BJ (cell line): ENCODE data around the gene CHGA. TPM values are rescaled to one million over a fixed set of nuclear protein-coding genes. Genes with fewer than 3 reads are reported as not detected.

Experiments
- CTCF ChIA-PET: fragments of 350-600 bp; formaldehyde crosslinking; extraction: SDS; loops from one replicate; lab custom pipeline; 2021; ENCODE audit warnings: antibody characterized with exemption, inconsistent platforms; lab: Yijun Ruan, JAX
- POLR2A ChIA-PET: fragments of 300-600 bp; sonication (Branson Sonifier 250); formaldehyde crosslinking; extraction: SDS; loops from one replicate; lab custom pipeline; 2021; ENCODE audit warnings: antibody characterized with exemption; lab: Charles Lee
- DNase-seq: peaks from one replicate; pipeline ENCODE4 v3.0.0-alpha.2; 2011; ENCODE audit warnings: low read depth
- H3K27me3 ChIP-seq: 2 replicates; pipeline ENCODE4 v1.6.0; 2011; ENCODE audit warnings: low read length; ENCODE audit not compliant: control insufficient read depth, insufficient read depth
- H3K36me3 ChIP-seq: 2 replicates; pipeline ENCODE4 v1.5.1; 2011; ENCODE audit warnings: low read length; ENCODE audit not compliant: control insufficient read depth, insufficient read depth
- H3K4me3 ChIP-seq: 2 replicates; pipeline ENCODE4 v1.5.1; 2011; ENCODE audit warnings: low read depth, mild to moderate bottlenecking, control low read depth, low read length
- CTCF ChIP-seq: IDR thresholded peaks from 2 replicates; pipeline ENCODE4 v1.5.1; 2011; ENCODE audit warnings: low read depth, mild to moderate bottlenecking, control low read depth, inconsistent platforms, low read length, moderate library complexity; ENCODE audit not compliant: insufficient read depth
- polyA plus RNA-seq: library from polyadenylated mRNA; depleted of rRNA; stranded (reverse); fragments of >200 nt; gene quantifications from 2 replicates; pipeline ENCODE4 v1.2.3, GENCODE V29; 2011; rRNA removed

Gene CHGA
- polyA plus RNA-seq, 1 experiment, result not detected

- POLR2A ChIA-PET, result no interaction called here
- TF ChIP-seq CTCF, result no peak
- no peak for DNase-seq
- CTCF ChIA-PET, result interaction anchor here (1.4 to 1.6 kb wide), 2 partner anchors 10 to 129 kb away, joined by 4 read pairs; no protein-coding TSS in a partner anchor
- Histone ChIP-seq H3K4me3 (no peak overlapping the region), H3K27me3 (no peaks in the 10 kb centered on the region), H3K36me3 (no peaks in the 10 kb centered on the region)
Observed at GRCh38 chr14:92984082-92984788, 61.3 kb downstream of the CHGA start.

Other genes starting within 250 kb of the CHGA start
- gene LGMN, start 174.5 kb upstream of the CHGA start, polyA plus RNA-seq, result 112 and 116 TPM in 2 replicates
- 29.7 and 52.2 TPM in 2 replicates for gene GOLGA5, start 128.8 kb upstream of the CHGA start, polyA plus RNA-seq
- gene ITPK1, start 192.8 kb downstream of the CHGA start, polyA plus RNA-seq, result 37.0 and 49.0 TPM in 2 replicates